Lower leg skin (tissue), 4 donors: Measurements from ENCODE around the gene C1orf35. TPM values are rescaled to one million over a fixed set of nuclear protein-coding genes. Genes with fewer than 3 reads are reported as not detected.

Experiments
- DNase-seq, 2 donors: peaks; one replicate each; pipeline ENCODE4 v3.0.0-alpha.2; 2019; ENCODE audit warnings: low spot score in 2 of 2
- H3K4me3 ChIP-seq: fragments of 200-600 bp; sonication (generic); 2 replicates; pipeline ENCODE4 v1.5.1; 2017; ENCODE audit warnings: mild to moderate bottlenecking, low read depth; ENCODE audit not compliant: poor library complexity, severe bottlenecking
- POLR2A ChIP-seq, 2 donors: fragments of 450-650 bp; IDR thresholded peaks; one replicate each; pipeline ENCODE4 v1.6.1; 2016 to 2017; ENCODE audit warnings: antibody characterized with exemption in 2 of 2, mild to moderate bottlenecking in 1 of 2, moderate library complexity in 1 of 2
- WGBS, 2 donors: methylation state at CpG; one replicate each; pipeline ENCODE4 v1.1.5; 2018; 5-methylcytosine and 5-hydroxymethylcytosine counted together
- intact Hi-C: fragments of 100-400 bp; cut with DNase I; formaldehyde crosslinking; loops from one replicate; pipeline ENCODE4 v1.15.0; 2023; ENCODE audit warnings: low total_unique reads
- total RNA-seq, 4 donors: library from RNA; depleted of rRNA; stranded (reverse); fragments of >200 nt; gene quantifications; one replicate each; pipeline ENCODE4 v1.1.0, GENCODE V29; 2016
- TF ChIP-seq, protein P1 (sequence below), 3 donors: fragments of 450-650 bp; IDR thresholded peaks; one replicate each; pipeline ENCODE4 v1.5.1; 2016; ENCODE audit warnings: antibody characterized with exemption in 3 of 3, mild to moderate bottlenecking in 3 of 3, moderate library complexity in 2 of 3

The C1orf35 gene
- total RNA-seq, 4 donors from 2014 or later = 16.9 to 37.0 (median 31.3) TPM

DNA sequence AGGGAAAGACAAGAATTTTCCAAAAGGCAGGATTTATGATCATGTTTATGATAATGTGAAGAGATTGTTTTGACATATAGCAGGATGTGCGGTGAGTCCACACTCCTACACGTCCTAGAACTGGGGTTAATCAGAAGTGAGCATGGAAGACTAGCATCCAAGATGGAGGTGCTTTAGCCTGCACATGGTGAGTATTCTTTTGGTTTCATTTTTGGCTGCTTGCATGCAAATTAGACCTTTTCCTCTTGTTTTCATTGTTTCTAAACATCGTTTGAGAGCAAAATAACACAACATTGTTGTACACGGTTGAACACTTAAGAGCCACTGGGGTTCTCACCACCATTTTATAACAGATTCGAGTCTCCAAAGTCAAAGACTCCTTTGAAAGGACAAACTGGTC is 22.1 kb upstream of the C1orf35 start:
- no peak overlapping the region for H3K4me3 ChIP-seq
- TF ChIP-seq POLR2A (IDR thresholded peaks at IDR 0.05) = no peak
- TF ChIP-seq, protein P1, sequence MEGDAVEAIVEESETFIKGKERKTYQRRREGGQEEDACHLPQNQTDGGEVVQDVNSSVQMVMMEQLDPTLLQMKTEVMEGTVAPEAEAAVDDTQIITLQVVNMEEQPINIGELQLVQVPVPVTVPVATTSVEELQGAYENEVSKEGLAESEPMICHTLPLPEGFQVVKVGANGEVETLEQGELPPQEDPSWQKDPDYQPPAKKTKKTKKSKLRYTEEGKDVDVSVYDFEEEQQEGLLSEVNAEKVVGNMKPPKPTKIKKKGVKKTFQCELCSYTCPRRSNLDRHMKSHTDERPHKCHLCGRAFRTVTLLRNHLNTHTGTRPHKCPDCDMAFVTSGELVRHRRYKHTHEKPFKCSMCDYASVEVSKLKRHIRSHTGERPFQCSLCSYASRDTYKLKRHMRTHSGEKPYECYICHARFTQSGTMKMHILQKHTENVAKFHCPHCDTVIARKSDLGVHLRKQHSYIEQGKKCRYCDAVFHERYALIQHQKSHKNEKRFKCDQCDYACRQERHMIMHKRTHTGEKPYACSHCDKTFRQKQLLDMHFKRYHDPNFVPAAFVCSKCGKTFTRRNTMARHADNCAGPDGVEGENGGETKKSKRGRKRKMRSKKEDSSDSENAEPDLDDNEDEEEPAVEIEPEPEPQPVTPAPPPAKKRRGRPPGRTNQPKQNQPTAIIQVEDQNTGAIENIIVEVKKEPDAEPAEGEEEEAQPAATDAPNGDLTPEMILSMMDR (IDR thresholded peaks at IDR 0.05) = no peak
- intact Hi-C loops = loop anchor here (10.0 kb wide), 1 partner anchor 360 kb away; the partner anchor contains the start of gene RNF187
- WGBS, 2 donors = 76 to 80% methylated on average over 5 of the region's 5 CpGs
- DNase-seq = no peak

DNA sequence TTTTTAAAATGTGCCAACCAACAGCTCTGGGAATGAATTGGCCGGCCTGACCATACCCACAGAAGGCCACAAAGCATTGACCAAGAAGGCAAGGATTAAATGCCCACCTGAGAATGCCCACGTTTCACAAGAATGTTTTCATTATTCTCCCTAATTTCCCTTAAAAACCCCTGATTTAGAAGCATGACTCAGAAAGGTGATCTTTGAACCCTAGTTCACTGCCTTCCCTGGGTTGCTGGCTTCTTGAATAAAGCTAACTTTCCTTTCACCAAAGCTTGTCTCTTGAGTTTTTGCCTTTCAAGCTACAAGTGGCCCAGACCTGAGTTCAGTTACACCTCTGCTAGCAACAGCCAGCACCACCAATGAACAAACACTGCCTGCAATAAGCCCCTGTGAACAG is 20.4 kb upstream of the C1orf35 start:
- H3K4me3 ChIP-seq = no peak overlapping the region
- DNase-seq = peak in 1 of 2 donors; percentile 43
- TF ChIP-seq, protein P1 (IDR thresholded peaks at IDR 0.05) = no peak
- TF ChIP-seq POLR2A (IDR thresholded peaks at IDR 0.05) = no peak
- intact Hi-C loops = loop anchor here (10.0 kb wide), 1 partner anchor 361 kb away; the partner anchor contains the start of gene RNF187
- WGBS, 2 donors = 77 to 84% methylated on average over 2 of the region's 2 CpGs

DNA sequence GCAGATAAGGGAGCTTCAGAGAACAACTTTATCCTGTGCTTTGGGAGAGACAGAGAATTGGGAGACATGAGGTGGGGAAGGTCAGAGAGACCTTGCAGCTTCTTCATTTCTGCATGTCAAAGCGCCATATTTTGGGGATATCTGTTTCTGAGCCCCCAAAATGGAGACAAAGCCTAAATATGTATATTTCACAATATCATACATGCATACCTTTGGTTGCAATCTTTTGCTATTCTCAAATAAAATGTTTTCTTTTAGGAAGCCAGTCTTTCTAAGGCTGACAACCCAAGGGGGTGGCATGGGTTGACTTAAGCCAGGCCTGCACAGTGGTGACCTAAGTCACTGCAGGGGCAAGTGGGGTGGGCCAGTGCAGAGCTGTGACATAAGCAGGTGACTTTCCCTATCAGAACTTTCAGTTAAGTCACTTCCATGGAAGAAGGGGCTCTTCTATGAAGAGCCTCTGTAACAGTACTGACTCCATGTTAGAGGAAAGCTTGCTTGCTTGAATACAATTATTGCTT is 19.9 kb upstream of the C1orf35 start:
- intact Hi-C loops = loop anchor here (10.0 kb wide), 1 partner anchor 362 kb away; the partner anchor contains the start of gene RNF187
- 70 to 80% methylated on average over 1 of the region's 1 CpG for WGBS, 2 donors
- no peak for TF ChIP-seq POLR2A (IDR thresholded peaks at IDR 0.05)
- TF ChIP-seq, protein P1 (IDR thresholded peaks at IDR 0.05) = no peak

DNA sequence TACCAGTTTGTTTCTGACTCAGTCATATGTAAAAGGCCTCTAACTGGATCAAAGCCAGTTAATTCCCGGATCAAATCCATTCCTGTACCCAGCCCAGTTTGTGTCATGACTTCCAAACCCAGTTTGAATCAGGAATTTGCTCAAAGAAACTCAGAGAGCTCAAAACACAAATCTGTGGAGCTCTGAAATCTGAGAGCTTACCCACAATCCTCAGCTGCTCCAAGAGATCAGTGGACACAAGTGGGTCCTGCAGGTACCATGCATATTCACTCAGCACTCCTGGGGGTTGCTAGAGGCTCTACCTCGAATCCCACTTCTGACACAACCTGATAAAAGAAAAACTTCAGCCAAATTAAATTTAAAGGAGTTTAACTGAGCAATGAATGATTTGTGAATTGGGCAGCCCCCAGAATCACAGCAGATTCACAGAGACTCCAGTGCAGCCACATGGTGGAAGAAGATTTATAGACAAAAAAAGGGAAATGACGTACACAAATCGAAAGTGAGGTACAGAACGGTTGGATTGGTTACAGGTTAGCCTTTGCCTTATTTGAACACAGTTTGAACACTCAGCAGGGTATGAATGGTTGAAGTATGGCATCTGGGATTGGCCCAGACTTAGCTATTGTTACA is 17.8 kb upstream of the C1orf35 start:
- WGBS, 2 donors = 37 to 43% methylated on average over 5 of the region's 5 CpGs
- TF ChIP-seq POLR2A (IDR thresholded peaks at IDR 0.05) = no peak
- TF ChIP-seq, protein P1 (IDR thresholded peaks at IDR 0.05) = no peak
- intact Hi-C loops = loop anchor here (10.0 kb wide), 1 partner anchor 364 kb away; the partner anchor contains the start of gene RNF187
- H3K4me3 ChIP-seq = no peak overlapping the region
- peak in 1 of 2 donors; percentile 10 for DNase-seq

More for the DNA sequence above, 19.9 kb upstream of the C1orf35 start:
- DNase-seq = peak in 1 of 2 donors; percentile 8
- no peak overlapping the region for H3K4me3 ChIP-seq

DNA sequence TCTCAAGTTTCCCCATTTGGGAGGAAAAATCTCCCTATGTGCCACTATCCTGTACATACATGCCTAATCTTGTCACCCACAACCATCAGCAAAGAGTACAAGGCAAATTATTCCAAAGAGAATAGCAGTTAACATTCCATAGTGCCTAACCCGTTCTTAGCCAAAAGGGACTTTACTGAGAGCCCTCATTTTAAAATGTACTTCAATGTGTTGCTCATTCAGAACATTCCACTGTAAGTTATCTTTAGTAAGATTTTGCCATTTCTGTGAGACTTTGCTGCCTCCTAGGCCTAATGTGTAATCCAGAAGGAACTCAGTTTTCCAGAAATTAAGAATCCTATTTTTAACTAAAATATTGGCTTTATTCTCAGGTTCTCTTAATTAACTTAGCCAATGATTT is 17.2 kb upstream of the C1orf35 start:
- no peak for TF ChIP-seq POLR2A (IDR thresholded peaks at IDR 0.05)
- no peak overlapping the region for H3K4me3 ChIP-seq
- no peak for DNase-seq
- intact Hi-C loops = loop anchor here (10.0 kb wide), 1 partner anchor 364 kb away; the partner anchor contains the start of gene RNF187
- 19 to 35% methylated on average over 1 of the region's 1 CpG for WGBS, 2 donors

DNA sequence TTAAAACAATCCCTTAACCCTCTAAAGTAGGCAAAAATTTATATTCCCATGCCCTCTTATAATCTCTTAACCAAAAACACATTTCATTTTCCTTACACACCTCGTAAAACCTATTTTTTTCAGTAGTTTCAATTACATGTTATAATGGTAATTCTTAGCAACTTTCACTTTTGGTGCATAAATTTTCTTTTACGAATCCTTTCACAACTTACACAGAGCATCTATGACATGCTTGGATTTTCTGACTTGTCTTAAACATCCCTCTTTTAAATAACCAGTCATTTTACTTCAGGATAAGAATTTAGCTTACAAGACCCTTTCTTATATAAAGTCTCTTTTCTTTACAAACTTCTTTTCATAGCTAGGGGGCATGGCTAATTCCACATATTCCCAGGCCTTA is 14.9 kb upstream of the C1orf35 start:
- intact Hi-C loops = no loop called here
- TF ChIP-seq, protein P1 (IDR thresholded peaks at IDR 0.05) = no peak
- TF ChIP-seq POLR2A (IDR thresholded peaks at IDR 0.05) = no peak
- no peak overlapping the region for H3K4me3 ChIP-seq
- DNase-seq = no peak
- 86 to 87% methylated on average over 2 of the region's 2 CpGs for WGBS, 2 donors
